ENCODE data around the gene BAHCC1. TPM values are rescaled to one million over a fixed set of nuclear protein-coding genes. Genes with fewer than 3 reads are reported as not detected.
A peak's percentile ranks its signal among the peaks of the same experiment; 100 is the strongest.

Gene BAHCC1
- total RNA-seq, 2 experiments from 2014 or later: 0.20 to 0.41 TPM

- H3K9me3 ChIP-seq (ENCODE audit: control insufficient read depth in 1 of 2, insufficient read depth in 1 of 2, low read length in 2 of 2): peaks cover 0 to 7% of the 10 kb centered on the region in 2 experiments
- intact Hi-C loops (cut with DNase I, micrococcal nuclease): loop anchor here (5.0 to 10.0 kb wide), 4 partner anchors 245 to 1338 kb away; partner anchors contain the start of genes CHMP6 (in 1 of the 2), EIF4A3 (in 1 of the 2), NDUFAF8 (in 1 of the 2) and TEPSIN (in 1 of the 2)
- H3K4me3 ChIP-seq (ENCODE audit: low read length): no peak overlapping the region
- Mint-ChIP-seq H3K27me3 (peaks cover 29% of the 10 kb centered on the region), H3K36me3 (ENCODE audit: low read depth) (no peaks in the 10 kb centered on the region), H3K9me3 (no peaks in the 10 kb centered on the region), H3K4me3 (peak overlapping the region; percentile 79), H3K4me1 (ENCODE audit: low read depth) (peaks cover 7% of the 10 kb centered on the region), H3K27ac (no peak overlapping the region)
- H3K27ac ChIP-seq (ENCODE audit: low read depth in 1 of 2, low read length in 2 of 2): no peak overlapping the region
- CTCF ChIA-PET: no interaction called here
- peaks cover 47% of the 10 kb centered on the region for H3K4me1 ChIP-seq (ENCODE audit: insufficient read depth, low read length)
- ATAC-seq (ENCODE audit: poor library complexity) (no peak), DNase-seq (no peak)
- POLR2A ChIA-PET: no interaction called here
- H3K27me3 ChIP-seq (ENCODE audit: control insufficient read depth in 1 of 2, insufficient read depth in 2 of 2, low read length in 2 of 2): peaks cover 25 to 31% of the 10 kb centered on the region in 2 experiments
- TF ChIP-seq, protein P1, sequence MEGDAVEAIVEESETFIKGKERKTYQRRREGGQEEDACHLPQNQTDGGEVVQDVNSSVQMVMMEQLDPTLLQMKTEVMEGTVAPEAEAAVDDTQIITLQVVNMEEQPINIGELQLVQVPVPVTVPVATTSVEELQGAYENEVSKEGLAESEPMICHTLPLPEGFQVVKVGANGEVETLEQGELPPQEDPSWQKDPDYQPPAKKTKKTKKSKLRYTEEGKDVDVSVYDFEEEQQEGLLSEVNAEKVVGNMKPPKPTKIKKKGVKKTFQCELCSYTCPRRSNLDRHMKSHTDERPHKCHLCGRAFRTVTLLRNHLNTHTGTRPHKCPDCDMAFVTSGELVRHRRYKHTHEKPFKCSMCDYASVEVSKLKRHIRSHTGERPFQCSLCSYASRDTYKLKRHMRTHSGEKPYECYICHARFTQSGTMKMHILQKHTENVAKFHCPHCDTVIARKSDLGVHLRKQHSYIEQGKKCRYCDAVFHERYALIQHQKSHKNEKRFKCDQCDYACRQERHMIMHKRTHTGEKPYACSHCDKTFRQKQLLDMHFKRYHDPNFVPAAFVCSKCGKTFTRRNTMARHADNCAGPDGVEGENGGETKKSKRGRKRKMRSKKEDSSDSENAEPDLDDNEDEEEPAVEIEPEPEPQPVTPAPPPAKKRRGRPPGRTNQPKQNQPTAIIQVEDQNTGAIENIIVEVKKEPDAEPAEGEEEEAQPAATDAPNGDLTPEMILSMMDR (IDR thresholded peaks at IDR 0.05): no peak
- no peaks in the 10 kb centered on the region for H3K36me3 ChIP-seq (ENCODE audit: insufficient read depth, low read length)
These were observed 87.4 kb downstream of the BAHCC1 start for GRCh38 chr17:81482673-81483072.

GRCh38 chr17:81483085-81483861 is 88.0 kb downstream of the BAHCC1 start:
- Mint-ChIP-seq H3K36me3 (ENCODE audit: low read depth) (no peaks in the 10 kb centered on the region), H3K9me3 (no peaks in the 10 kb centered on the region), H3K4me1 (ENCODE audit: low read depth) (peaks cover 7% of the 10 kb centered on the region), H3K4me3 (peak overlapping the region; percentile 79), H3K27ac (no peak overlapping the region), H3K27me3 (peaks cover 24% of the 10 kb centered on the region)
- Histone ChIP-seq H3K4me3 (ENCODE audit: low read length) (no peak overlapping the region), H3K27me3 (ENCODE audit: control insufficient read depth in 1 of 2, insufficient read depth in 2 of 2, low read length in 2 of 2) (peaks cover 25 to 31% of the 10 kb centered on the region in 2 experiments), H3K36me3 (ENCODE audit: insufficient read depth, low read length) (no peaks in the 10 kb centered on the region), H3K27ac (ENCODE audit: low read depth in 1 of 2, low read length in 2 of 2) (no peak overlapping the region), H3K9me3 (ENCODE audit: control insufficient read depth in 1 of 2, insufficient read depth in 1 of 2, low read length in 2 of 2) (peaks cover 0 to 7% of the 10 kb centered on the region in 2 experiments), H3K4me1 (ENCODE audit: insufficient read depth, low read length) (peaks cover 50% of the 10 kb centered on the region)
- intact Hi-C loops (cut with DNase I, micrococcal nuclease): loop anchor here (5.0 to 10.0 kb wide), 4 partner anchors 246 to 1338 kb away; partner anchors contain the start of genes CHMP6 (in 1 of the 2), EIF4A3 (in 1 of the 2), NDUFAF8 (in 1 of the 2) and TEPSIN (in 1 of the 2)
- ChIA-PET CTCF (interaction anchor here (0.6 to 2.5 kb wide), 5 partner anchors 30 to 399 kb away, joined by 3 to 14 read pairs (median 9); partner anchors contain the start of genes ACTG1 and SLC38A10), POLR2A (interaction anchor here (1.8 to 2.0 kb wide), 3 partner anchors 26 to 244 kb away, joined by 6 to 18 read pairs (median 17); partner anchors contain the start of genes ACTG1, NDUFAF8 and TEPSIN)
- TF ChIP-seq, protein P1 (IDR thresholded peaks at IDR 0.05): no peak
- ATAC-seq (ENCODE audit: poor library complexity) (no peak), DNase-seq (peak in 3 of 14 experiments; percentile 25 to 60 (median 52))

DNA sequence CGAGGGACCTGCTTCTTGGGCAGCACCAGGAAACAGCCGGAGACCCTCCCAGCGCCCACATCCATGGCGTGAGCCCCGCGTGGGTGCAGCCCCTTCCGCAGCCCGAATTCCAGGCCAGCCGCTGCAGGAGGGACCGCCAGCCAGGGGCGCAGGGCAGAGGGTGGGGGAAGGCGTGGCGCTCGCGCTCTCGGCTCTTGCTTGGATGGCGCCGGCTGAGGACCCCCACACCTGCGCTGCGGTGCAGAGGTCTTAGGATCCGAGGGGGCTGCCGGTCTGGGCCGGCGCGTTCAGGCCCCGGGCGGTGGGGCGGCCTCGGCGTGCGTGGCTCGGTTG is 88.6 kb downstream of the BAHCC1 start:
- DNase-seq (no peak), ATAC-seq (ENCODE audit: poor library complexity) (peak; percentile 1)
- H3K9me3 ChIP-seq (ENCODE audit: control insufficient read depth in 1 of 2, insufficient read depth in 1 of 2, low read length in 2 of 2): peaks cover 0 to 7% of the 10 kb centered on the region in 2 experiments
- Mint-ChIP-seq H3K27ac (no peak overlapping the region), H3K4me1 (ENCODE audit: low read depth) (peaks cover 7% of the 10 kb centered on the region), H3K36me3 (ENCODE audit: low read depth) (no peaks in the 10 kb centered on the region), H3K27me3 (peaks cover 24% of the 10 kb centered on the region), H3K4me3 (no peak overlapping the region), H3K9me3 (no peaks in the 10 kb centered on the region)
- TF ChIP-seq, protein P1 (IDR thresholded peaks at IDR 0.05): no peak
- intact Hi-C loops (cut with DNase I, micrococcal nuclease): loop anchor here (1.0 to 10.0 kb wide), 11 partner anchors 69 to 1339 kb away; partner anchors contain the start of genes FAAP100 (in 2 of the 2), BAHCC1 (in 1 of the 2), CHMP6 (in 1 of the 2) and EIF4A3 (in 1 of the 2)
- no peaks in the 10 kb centered on the region for H3K36me3 ChIP-seq (ENCODE audit: insufficient read depth, low read length)
- ChIA-PET CTCF (interaction anchor here (0.6 to 2.5 kb wide), 7 partner anchors 30 to 398 kb away, joined by 3 to 14 read pairs (median 5); partner anchors contain the start of genes ACTG1 and SLC38A10), POLR2A (interaction anchor here (1.8 to 2.0 kb wide), 3 partner anchors 26 to 245 kb away, joined by 6 to 18 read pairs (median 17); partner anchors contain the start of genes ACTG1, NDUFAF8 and TEPSIN)
- peaks cover 25 to 31% of the 10 kb centered on the region in 2 experiments for H3K27me3 ChIP-seq (ENCODE audit: control insufficient read depth in 1 of 2, insufficient read depth in 2 of 2, low read length in 2 of 2)
- peak overlapping the region; percentile 39 for H3K4me3 ChIP-seq (ENCODE audit: low read length)
- H3K27ac ChIP-seq (ENCODE audit: low read depth in 1 of 2, low read length in 2 of 2): no peak overlapping the region
- H3K4me1 ChIP-seq (ENCODE audit: insufficient read depth, low read length): peaks cover 55% of the 10 kb centered on the region

Measured in CD4-positive, alpha-beta T cell (primary cell).